IMR-90 (cell line): Measurements from ENCODE around the gene IP6K1. TPM values are rescaled to one million over a fixed set of nuclear protein-coding genes. Genes with fewer than 3 reads are reported as not detected.

Experiments used
- ATAC-seq: fragments of 200-7000 bp; cut with Tn5 transposase; 2 replicates; pipeline ENCODE4 v1.9.1; 2020; ENCODE audit warnings: low read depth, mild to moderate bottlenecking, moderate library complexity
- BruUV-seq: library from RNA; stranded (reverse); fragments of 400-500 nt; replicated peaks from 2 replicates; lab custom pipeline; 2021; lab: Mats Ljungman, UMichigan
- CTCF ChIA-PET: fragments of 300-600 bp; formaldehyde crosslinking; extraction: SDS; loops from one replicate; lab custom pipeline; 2021; ENCODE audit warnings: antibody characterized with exemption; lab: Yijun Ruan, JAX
- POLR2A ChIA-PET: fragments of 300-600 bp; sonication (Branson Sonifier 250); formaldehyde crosslinking; loops from one replicate; lab custom pipeline; 2022; ENCODE audit warnings: antibody characterized with exemption; ENCODE audit not compliant: unreplicated experiment; lab: Charles Lee
- DNase-seq: peaks from one replicate; pipeline ENCODE4 v3.0.0; 2013
- H2AFZ ChIP-seq: replicated peaks from 2 replicates; pipeline ENCODE3; 2013; ENCODE audit warnings: low read length, mild to moderate bottlenecking; ENCODE audit not compliant: poor library complexity
- H2AK5ac ChIP-seq: 2 replicates; pipeline ENCODE4 v1.6.1; 2013; ENCODE audit warnings: low read depth, low read length, inconsistent platforms
- H2AK9ac ChIP-seq: replicated peaks from 2 replicates; pipeline ENCODE3; 2013; ENCODE audit warnings: mild to moderate bottlenecking, low read depth, low read length, moderate library complexity; ENCODE audit not compliant: poor library complexity
- H2BK120ac ChIP-seq: 2 replicates; pipeline ENCODE4 v1.6.1; 2013; ENCODE audit warnings: low read depth, low read length, inconsistent platforms
- H2BK15ac ChIP-seq: 3 replicates; pipeline ENCODE4 v1.6.1; 2013; ENCODE audit warnings: low read depth, low read length, inconsistent platforms
- H2BK20ac ChIP-seq: 2 replicates; pipeline ENCODE4 v1.6.1; 2013; ENCODE audit warnings: low read depth, mild to moderate bottlenecking, inconsistent platforms, low read length, moderate library complexity
- H2BK5ac ChIP-seq: 2 replicates; pipeline ENCODE4 v1.6.1; 2013; ENCODE audit warnings: mild to moderate bottlenecking, low read depth, low read length, inconsistent platforms; ENCODE audit not compliant: poor library complexity, severe bottlenecking
- H3K14ac ChIP-seq: replicated peaks from 2 replicates; pipeline ENCODE4 v1.6.1; 2013; ENCODE audit warnings: low read depth, low read length, inconsistent platforms
- H3K18ac ChIP-seq: 2 replicates; pipeline ENCODE4 v1.6.1; 2013; ENCODE audit warnings: low read depth, low read length, control low read depth
- H3K23ac ChIP-seq: 2 replicates; pipeline ENCODE4 v1.6.1; 2013; ENCODE audit warnings: low read depth, low read length, inconsistent platforms
- H3K27ac ChIP-seq: 2 replicates; pipeline ENCODE4 v1.5.1; 2013; ENCODE audit warnings: mild to moderate bottlenecking, control low read depth, low read length; ENCODE audit not compliant: insufficient read depth
- H3K27me3 ChIP-seq: 2 replicates; pipeline ENCODE4 v1.6.1; 2013; ENCODE audit warnings: low read length; ENCODE audit not compliant: control insufficient read depth, insufficient read depth
- H3K36me3 ChIP-seq: 2 replicates; pipeline ENCODE4 v1.6.1; 2013; ENCODE audit warnings: low read length, mixed read lengths; ENCODE audit not compliant: control insufficient read depth, insufficient read depth
- H3K4ac ChIP-seq: 2 replicates; pipeline ENCODE4 v1.6.1; 2013; ENCODE audit warnings: low read depth, low read length, inconsistent platforms
- H3K4me1 ChIP-seq: 2 replicates; pipeline ENCODE4 v1.6.1; 2013; ENCODE audit warnings: low read length, mixed read lengths; ENCODE audit not compliant: control insufficient read depth, insufficient read depth
- H3K4me2 ChIP-seq: 2 replicates; pipeline ENCODE4 v1.6.1; 2013; ENCODE audit warnings: low read depth, mild to moderate bottlenecking, control low read depth, low read length, moderate library complexity
- H3K4me3 ChIP-seq: 2 replicates; pipeline ENCODE4 v1.5.1; 2013; ENCODE audit warnings: low read depth, mild to moderate bottlenecking, control low read depth, low read length, moderate library complexity; ENCODE audit not compliant: insufficient read depth
- H3K56ac ChIP-seq: 2 replicates; pipeline ENCODE4 v1.6.1; 2013; ENCODE audit warnings: low read length, inconsistent platforms; ENCODE audit not compliant: insufficient read depth; ENCODE audit errors: extremely low read depth
- H3K79me1 ChIP-seq, 2 experiments: 2 replicates each; pipeline ENCODE4 v1.6.1; 2013; ENCODE audit warnings: low read length in 2 of 2, inconsistent platforms in 1 of 2, low read depth in 1 of 2
- H3K9ac ChIP-seq: 2 replicates; pipeline ENCODE4 v1.6.1; 2013; ENCODE audit warnings: low read depth, low read length, control low read depth
- H3K9me1 ChIP-seq: 2 replicates; pipeline ENCODE4 v1.6.1; 2013; ENCODE audit warnings: low read length, inconsistent platforms; ENCODE audit not compliant: insufficient read depth
- H3K9me3 ChIP-seq: 2 replicates; pipeline ENCODE4 v1.6.1; 2013; ENCODE audit warnings: low read length; ENCODE audit not compliant: control insufficient read depth, insufficient read depth
- H4K20me1 ChIP-seq: 2 replicates; pipeline ENCODE4 v1.6.1; 2013; ENCODE audit warnings: low read length, inconsistent platforms; ENCODE audit not compliant: insufficient read depth
- H4K5ac ChIP-seq: 2 replicates; pipeline ENCODE4 v1.6.1; 2013; ENCODE audit warnings: mild to moderate bottlenecking, low read depth, low read length, control low read depth
- H4K8ac ChIP-seq, 2 experiments: 2 replicates each; pipeline ENCODE4 v1.6.1; 2013; ENCODE audit warnings: low read depth in 2 of 2, low read length in 2 of 2, control low read depth in 1 of 2, inconsistent platforms in 1 of 2
- H4K91ac ChIP-seq: 2 replicates; pipeline ENCODE4 v1.6.1; 2013; ENCODE audit warnings: low read depth, low read length, inconsistent platforms; ENCODE audit not compliant: insufficient read depth
- BHLHE40 ChIP-seq: fragments of 150-350 bp; IDR thresholded peaks from 2 replicates; pipeline ENCODE4 v1.6.1; 2016; ENCODE audit warnings: mild to moderate bottlenecking, low read depth, low read length
- CEBPB ChIP-seq: IDR thresholded peaks from 2 replicates; pipeline ENCODE4 v1.6.1; 2012; ENCODE audit warnings: low read depth, low read length, improper control_type of control experiment
- FOS ChIP-seq: fragments of 150-350 bp; IDR thresholded peaks from 2 replicates; pipeline ENCODE4 v1.6.1; 2016; ENCODE audit warnings: low read depth, low read length
- MXI1 ChIP-seq: IDR thresholded peaks from 2 replicates; pipeline ENCODE4 v1.6.1; 2012; ENCODE audit warnings: low read depth, mild to moderate bottlenecking, low read length, moderate library complexity, borderline replicate concordance
- POLR2A ChIP-seq: IDR thresholded peaks from 2 replicates; pipeline ENCODE4 v1.6.1; 2012; ENCODE audit warnings: mild to moderate bottlenecking, low read depth, low read length
- SMC3 ChIP-seq: fragments of 150-350 bp; IDR thresholded peaks from 2 replicates; pipeline ENCODE4 v1.6.1; 2016; ENCODE audit warnings: low read depth, mild to moderate bottlenecking, antibody characterized with exemption, low read length, moderate library complexity
- WGBS, 2 experiments: methylation state at CpG; one replicate each; pipeline versions ENCODE4 v1.1.5 to v1.1.7; 2013; ENCODE audit warnings: missing lambda C conversion rate in 2 of 2; ENCODE audit not compliant: insufficient read length in 1 of 2; ENCODE audit errors: extremely low coverage in 2 of 2; 5-methylcytosine and 5-hydroxymethylcytosine counted together
- dilution Hi-C: fragments of 300-500 bp; cut with HindIII; formaldehyde crosslinking; loops from one replicate; pipeline ENCODE4 v1.14.3; 2018; ENCODE audit warnings: low sequenced_read_pairs; ENCODE audit not compliant: unreplicated experiment
- in situ Hi-C: fragments of 300-500 bp; cut with MboI; formaldehyde crosslinking; loops from 3 replicates; pipeline ENCODE4 v1.14.3; 2019; ENCODE audit warnings: low sequenced_read_pairs, inconsistent platforms, mixed read lengths
- intact Hi-C: fragments of 100-400 bp; cut with micrococcal nuclease; formaldehyde crosslinking; loops from 2 replicates; pipeline ENCODE4 v1.10.0; 2022
- polyA plus RNA-seq, 3 experiments: library from polyadenylated mRNA; depleted of rRNA; stranded (reverse); fragments of >200 nt; gene quantifications; 2 replicates each; pipeline ENCODE4 v1.2.3, GENCODE V29; 2012; ENCODE audit warnings: low replicate concordance in 1 of 3
- total RNA-seq: library from RNA; depleted of rRNA; stranded (reverse); fragments of >200 nt; gene quantifications from 2 replicates; pipeline ENCODE4 v1.2.3, GENCODE V29; 2012
- TF ChIP-seq, protein P1 (sequence below): fragments of 150-350 bp; IDR thresholded peaks from 2 replicates; pipeline ENCODE4 v1.6.1; 2017; ENCODE audit warnings: mild to moderate bottlenecking, antibody characterized with exemption, low read length, low read depth
- TF ChIP-seq, protein P2 (sequence below): conservative IDR thresholded peaks from 2 replicates; pipeline ENCODE4 v1.5.1; 2012; ENCODE audit warnings: mild to moderate bottlenecking, low read depth, low read length, improper control_type of control experiment
- TF ChIP-seq, protein P3 (sequence below): fragments of 150-350 bp; IDR thresholded peaks from 2 replicates; pipeline ENCODE4 v1.6.1; 2016; ENCODE audit warnings: low read depth, mild to moderate bottlenecking, low read length, moderate library complexity, borderline replicate concordance

Gene IP6K1
- total and polyA plus RNA-seq, 2 of the 4 experiments (the other 2 are of a cell fraction) = 28.3 to 28.7 TPM

DNA sequence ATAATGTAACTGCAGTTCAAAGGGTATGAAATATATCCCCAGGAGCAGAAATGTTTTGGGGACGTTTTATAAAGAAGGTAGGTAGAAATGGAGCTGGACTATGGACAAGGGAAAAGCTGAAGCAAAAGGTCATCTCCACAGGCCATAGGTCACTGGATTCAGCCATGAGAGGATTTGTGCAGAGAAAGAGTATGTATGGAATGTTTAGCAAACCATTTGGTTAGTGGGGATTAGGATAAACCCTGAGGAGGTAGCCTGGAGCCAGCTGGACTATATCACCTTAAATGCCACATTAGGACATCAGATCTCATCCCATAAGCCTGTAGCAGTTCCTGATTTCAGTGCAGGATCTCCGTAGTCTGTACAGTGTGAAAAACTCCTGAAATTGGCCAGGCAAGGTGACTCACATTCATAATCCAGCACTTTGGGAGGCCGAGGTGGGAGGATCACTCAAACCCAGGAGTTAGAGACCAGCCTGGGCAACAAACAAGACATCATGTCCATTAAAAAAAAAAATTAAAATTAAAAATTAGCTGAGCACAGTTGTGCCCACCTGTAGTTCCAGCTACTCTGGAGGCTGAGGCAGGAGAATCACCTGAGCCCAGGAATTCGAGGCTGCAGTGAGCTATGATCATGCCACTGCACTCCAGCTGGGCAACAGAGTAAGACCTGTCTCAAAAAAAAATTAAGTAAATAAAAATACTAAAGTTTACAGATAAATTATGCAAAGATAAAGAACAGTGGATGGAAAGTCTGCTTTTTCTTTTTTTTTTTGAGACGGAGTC lies 4.7 kb downstream of the IP6K1 start:
- no peaks in the 10 kb centered on the region for H3K9me3 ChIP-seq
- no peak overlapping the region for H3K23ac ChIP-seq
- ATAC-seq (no peak), DNase-seq (no peak)
- no peak overlapping the region for H3K4me3 ChIP-seq
- no peak overlapping the region for H3K14ac ChIP-seq
- ChIA-PET CTCF (interaction anchor here (0.7 kb wide), 1 partner anchor 21 kb away, joined by 3 read pairs; the partner anchor contains the start of gene INKA1), POLR2A (no interaction called here)
- H4K20me1 ChIP-seq = peaks cover 46% of the 10 kb centered on the region
- 0 out of 2 replicates have a peak overlapping the region, but pooled peaks have one; percentile 33 for H2AK5ac ChIP-seq
- BruUV-seq = no TSS peak
- TF ChIP-seq MXI1 = no peak
- no peak for TF ChIP-seq FOS
- TF ChIP-seq CEBPB = no peak
- TF ChIP-seq, protein P1, sequence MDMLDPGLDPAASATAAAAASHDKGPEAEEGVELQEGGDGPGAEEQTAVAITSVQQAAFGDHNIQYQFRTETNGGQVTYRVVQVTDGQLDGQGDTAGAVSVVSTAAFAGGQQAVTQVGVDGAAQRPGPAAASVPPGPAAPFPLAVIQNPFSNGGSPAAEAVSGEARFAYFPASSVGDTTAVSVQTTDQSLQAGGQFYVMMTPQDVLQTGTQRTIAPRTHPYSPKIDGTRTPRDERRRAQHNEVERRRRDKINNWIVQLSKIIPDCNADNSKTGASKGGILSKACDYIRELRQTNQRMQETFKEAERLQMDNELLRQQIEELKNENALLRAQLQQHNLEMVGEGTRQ = no peak
- TF ChIP-seq, protein P2, sequence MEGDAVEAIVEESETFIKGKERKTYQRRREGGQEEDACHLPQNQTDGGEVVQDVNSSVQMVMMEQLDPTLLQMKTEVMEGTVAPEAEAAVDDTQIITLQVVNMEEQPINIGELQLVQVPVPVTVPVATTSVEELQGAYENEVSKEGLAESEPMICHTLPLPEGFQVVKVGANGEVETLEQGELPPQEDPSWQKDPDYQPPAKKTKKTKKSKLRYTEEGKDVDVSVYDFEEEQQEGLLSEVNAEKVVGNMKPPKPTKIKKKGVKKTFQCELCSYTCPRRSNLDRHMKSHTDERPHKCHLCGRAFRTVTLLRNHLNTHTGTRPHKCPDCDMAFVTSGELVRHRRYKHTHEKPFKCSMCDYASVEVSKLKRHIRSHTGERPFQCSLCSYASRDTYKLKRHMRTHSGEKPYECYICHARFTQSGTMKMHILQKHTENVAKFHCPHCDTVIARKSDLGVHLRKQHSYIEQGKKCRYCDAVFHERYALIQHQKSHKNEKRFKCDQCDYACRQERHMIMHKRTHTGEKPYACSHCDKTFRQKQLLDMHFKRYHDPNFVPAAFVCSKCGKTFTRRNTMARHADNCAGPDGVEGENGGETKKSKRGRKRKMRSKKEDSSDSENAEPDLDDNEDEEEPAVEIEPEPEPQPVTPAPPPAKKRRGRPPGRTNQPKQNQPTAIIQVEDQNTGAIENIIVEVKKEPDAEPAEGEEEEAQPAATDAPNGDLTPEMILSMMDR = no peak
- TF ChIP-seq SMC3 = no peak
- TF ChIP-seq, protein P3, sequence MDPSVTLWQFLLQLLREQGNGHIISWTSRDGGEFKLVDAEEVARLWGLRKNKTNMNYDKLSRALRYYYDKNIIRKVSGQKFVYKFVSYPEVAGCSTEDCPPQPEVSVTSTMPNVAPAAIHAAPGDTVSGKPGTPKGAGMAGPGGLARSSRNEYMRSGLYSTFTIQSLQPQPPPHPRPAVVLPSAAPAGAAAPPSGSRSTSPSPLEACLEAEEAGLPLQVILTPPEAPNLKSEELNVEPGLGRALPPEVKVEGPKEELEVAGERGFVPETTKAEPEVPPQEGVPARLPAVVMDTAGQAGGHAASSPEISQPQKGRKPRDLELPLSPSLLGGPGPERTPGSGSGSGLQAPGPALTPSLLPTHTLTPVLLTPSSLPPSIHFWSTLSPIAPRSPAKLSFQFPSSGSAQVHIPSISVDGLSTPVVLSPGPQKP = no peak
- TF ChIP-seq BHLHE40 = no peak
- no peak for TF ChIP-seq POLR2A
- no peak overlapping the region for H3K9ac ChIP-seq
- peaks cover 11% of the 10 kb centered on the region for H3K9me1 ChIP-seq
- H4K91ac ChIP-seq = no peak overlapping the region
- no peak overlapping the region for H2BK5ac ChIP-seq
- 61% methylated on average over 2 of the region's 5 CpGs; no CpG with 5 or more reads in 1 of the 2 experiments for WGBS, 2 experiments
- H3K18ac ChIP-seq = no peak overlapping the region
- H2AFZ ChIP-seq = no peak overlapping the region
- no peak overlapping the region for H2AK9ac ChIP-seq
- dilution Hi-C loops (no loop called here), intact Hi-C loops (no loop called here), in situ Hi-C loops (no loop called here)
- H3K4ac ChIP-seq = no peak overlapping the region
- no peaks in the 10 kb centered on the region for H3K27me3 ChIP-seq
- peaks cover 7 to 73% of the 10 kb centered on the region in 2 experiments for H3K79me1 ChIP-seq
- no peak overlapping the region for H2BK120ac ChIP-seq
- H2BK20ac ChIP-seq = no peak overlapping the region
- H4K5ac ChIP-seq = no peak overlapping the region
- H2BK15ac ChIP-seq = no peak overlapping the region
- H4K8ac ChIP-seq = no peak overlapping the region
- H3K4me2 ChIP-seq = peak overlapping the region; percentile 27; the same call in 1 of the 2 replicates
- peak overlapping the region; percentile 23; the same call in 1 of the 2 replicates for H3K27ac ChIP-seq
- no peak overlapping the region for H3K56ac ChIP-seq
- H3K36me3 ChIP-seq = peaks cover 12% of the 10 kb centered on the region
- peaks cover 9% of the 10 kb centered on the region for H3K4me1 ChIP-seq
